ENCODE data around the gene KLF7. TPM values are rescaled to one million over a fixed set of nuclear protein-coding genes. Genes with fewer than 3 reads are reported as not detected.

KLF7 gene
- total RNA-seq, 1 experiment from 2014 or later: 15.4 TPM

DNA sequence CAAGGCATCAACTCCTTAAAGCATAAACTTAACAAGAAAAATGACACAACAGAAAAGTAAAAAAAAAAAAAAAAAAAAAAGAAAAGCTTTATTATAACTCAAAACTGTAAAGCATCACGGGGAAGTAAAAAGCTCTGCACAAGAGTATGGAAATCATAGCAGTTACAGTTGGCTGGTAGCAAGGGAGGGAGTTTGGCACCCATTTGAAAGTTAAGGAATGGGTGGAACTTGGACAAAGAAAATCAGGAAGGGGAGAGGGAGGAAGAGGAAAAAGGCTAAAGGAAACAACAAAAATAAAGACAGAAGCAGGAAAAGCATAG is 8.6 kb downstream of the KLF7 start:
- no peak for ATAC-seq
- H3K9me2 ChIP-seq (ENCODE audit: insufficient read depth): no peaks in the 10 kb centered on the region
- ChIA-PET CTCF (no interaction called here), RAD21 (ENCODE audit: low non-redundant PET in 1 of 2, low total read pairs in 2 of 2, uncharacterized antibody in 2 of 2, unreplicated experiment in 2 of 2) (no interaction called here), POLR2A (no interaction called here)
- TF ChIP-seq SRF (IDR thresholded peaks at IDR 0.05; ENCODE audit: low read depth): no peak
- TF ChIP-seq TCF7L2 (IDR thresholded peaks at IDR 0.05; ENCODE audit: borderline replicate concordance, extremely low read depth, insufficient read depth, insufficient read length): no peak
- TF ChIP-seq YY1 (IDR thresholded peaks at IDR 0.05; ENCODE audit: extremely low read depth, insufficient replicate concordance, low read depth, low read length): no peak
- TF ChIP-seq JUND (IDR thresholded peaks at IDR 0.05): no peak
- TF ChIP-seq, protein P1, sequence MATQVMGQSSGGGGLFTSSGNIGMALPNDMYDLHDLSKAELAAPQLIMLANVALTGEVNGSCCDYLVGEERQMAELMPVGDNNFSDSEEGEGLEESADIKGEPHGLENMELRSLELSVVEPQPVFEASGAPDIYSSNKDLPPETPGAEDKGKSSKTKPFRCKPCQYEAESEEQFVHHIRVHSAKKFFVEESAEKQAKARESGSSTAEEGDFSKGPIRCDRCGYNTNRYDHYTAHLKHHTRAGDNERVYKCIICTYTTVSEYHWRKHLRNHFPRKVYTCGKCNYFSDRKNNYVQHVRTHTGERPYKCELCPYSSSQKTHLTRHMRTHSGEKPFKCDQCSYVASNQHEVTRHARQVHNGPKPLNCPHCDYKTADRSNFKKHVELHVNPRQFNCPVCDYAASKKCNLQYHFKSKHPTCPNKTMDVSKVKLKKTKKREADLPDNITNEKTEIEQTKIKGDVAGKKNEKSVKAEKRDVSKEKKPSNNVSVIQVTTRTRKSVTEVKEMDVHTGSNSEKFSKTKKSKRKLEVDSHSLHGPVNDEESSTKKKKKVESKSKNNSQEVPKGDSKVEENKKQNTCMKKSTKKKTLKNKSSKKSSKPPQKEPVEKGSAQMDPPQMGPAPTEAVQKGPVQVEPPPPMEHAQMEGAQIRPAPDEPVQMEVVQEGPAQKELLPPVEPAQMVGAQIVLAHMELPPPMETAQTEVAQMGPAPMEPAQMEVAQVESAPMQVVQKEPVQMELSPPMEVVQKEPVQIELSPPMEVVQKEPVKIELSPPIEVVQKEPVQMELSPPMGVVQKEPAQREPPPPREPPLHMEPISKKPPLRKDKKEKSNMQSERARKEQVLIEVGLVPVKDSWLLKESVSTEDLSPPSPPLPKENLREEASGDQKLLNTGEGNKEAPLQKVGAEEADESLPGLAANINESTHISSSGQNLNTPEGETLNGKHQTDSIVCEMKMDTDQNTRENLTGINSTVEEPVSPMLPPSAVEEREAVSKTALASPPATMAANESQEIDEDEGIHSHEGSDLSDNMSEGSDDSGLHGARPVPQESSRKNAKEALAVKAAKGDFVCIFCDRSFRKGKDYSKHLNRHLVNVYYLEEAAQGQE (IDR thresholded peaks at IDR 0.05; ENCODE audit: low read depth): no peak
- no peak for TF ChIP-seq FOSL1 (IDR thresholded peaks at IDR 0.05; ENCODE audit: low read depth)
- no peak for TF ChIP-seq POLR2A (IDR thresholded peaks at IDR 0.05; ENCODE audit: borderline replicate concordance, extremely low read depth, insufficient read depth, insufficient read length)
- H3K27me3 ChIP-seq (ENCODE audit: insufficient read depth, low read length): no peaks in the 10 kb centered on the region
- peaks cover 3 to 9% of the 10 kb centered on the region in 2 experiments; a peak in 2 of 4 replicates for H3K4me1 ChIP-seq (ENCODE audit: control insufficient read depth in 1 of 2, insufficient read depth in 2 of 2, low read length in 2 of 2)
- H3K9me3 ChIP-seq (ENCODE audit: control insufficient read depth in 1 of 2, insufficient read depth in 1 of 2, low read depth in 1 of 2, low read length in 2 of 2): no peaks in the 10 kb centered on the region
- no peaks in the 10 kb centered on the region for H3K36me3 ChIP-seq (ENCODE audit: control insufficient read depth in 1 of 2, insufficient read depth in 2 of 2, low read length in 2 of 2)
- H3K4me3 ChIP-seq (replicated peaks in 1 of 2; ENCODE audit: low read depth in 1 of 2, low read length in 2 of 2): no peak overlapping the region
- no peak overlapping the region for H2AFZ ChIP-seq (ENCODE audit: low read depth, low read length, poor library complexity, severe bottlenecking)
- intact Hi-C loops (cut with micrococcal nuclease): no loop called here
- 0 out of 2 replicates have a peak, but pooled peaks cover 4% of the 10 kb centered on the region for H3K79me2 ChIP-seq (ENCODE audit: insufficient read depth, low read length)
- no peaks in the 10 kb centered on the region for H4K20me1 ChIP-seq (ENCODE audit: insufficient read depth)
- DNase-seq (ENCODE audit: low read depth, low spot score): no peak
- BruUV-seq (replicated peaks): no TSS peak
- H3K9ac ChIP-seq (ENCODE audit: low read length): no peak overlapping the region
- no peak overlapping the region for H3K27ac ChIP-seq (ENCODE audit: low read depth, low read length)
- H3K4me2 ChIP-seq (ENCODE audit: low read length): no peak overlapping the region
